PC-9 (cell line): Measurements from ENCODE around the gene CYB5R4.

Experiments
- CTCF ChIP-seq: fragments of 200-600 bp; sonication (generic); conservative IDR thresholded peaks from 2 replicates; pipeline ENCODE4 v1.6.1; 2017; ENCODE audit warnings: mixed run types, antibody characterized with exemption, mild to moderate bottlenecking, moderate library complexity
- EZH2 ChIP-seq: fragments of 200-600 bp; sonication (generic); IDR thresholded peaks from 2 replicates; pipeline ENCODE4 v1.8.0; 2017; ENCODE audit warnings: antibody characterized with exemption, low read depth

- TF ChIP-seq CTCF (no peak), EZH2 (no peak)
Observed at GRCh38 chr6:83873869-83874268, 14.4 kb downstream of the CYB5R4 start.
